GM12878 (cell line): Measurements from ENCODE around the gene RAB31. TPM values are rescaled to one million over a fixed set of nuclear protein-coding genes. Genes with fewer than 3 reads are reported as not detected.

ENCODE experiments used
- ATAC-seq: fragments of 200-7000 bp; cut with Tn5 transposase; 3 replicates; pipeline ENCODE4 v1.9.1; 2020; ENCODE audit warnings: mild to moderate bottlenecking, moderate library complexity
- BruUV-seq: library from RNA; stranded (reverse); fragments of 400-500 nt; replicated peaks from 2 replicates; lab custom pipeline; 2021; lab: Mats Ljungman, UMichigan
- CTCF ChIA-PET: fragments of 300-600 bp; sonication (Branson Sonifier 250); formaldehyde crosslinking; extraction: SDS; loops from one replicate; lab custom pipeline; 2021; ENCODE audit warnings: inconsistent platforms; lab: Yijun Ruan, JAX
- POLR2A ChIA-PET: fragments of 350-600 bp; formaldehyde crosslinking; extraction: SDS; loops from one replicate; lab custom pipeline; 2021; ENCODE audit warnings: inconsistent platforms; lab: Charles Lee
- RAD21 ChIA-PET: fragments of 300-600 bp; sonication (Branson Sonifier 250); formaldehyde crosslinking; loops from one replicate; lab custom pipeline; 2023; ENCODE audit warnings: antibody characterized with exemption; ENCODE audit not compliant: unreplicated experiment; lab: Charles Lee
- SMC1A ChIA-PET: fragments of 300-600 bp; sonication (Branson Sonifier 250); formaldehyde crosslinking; loops from one replicate; lab custom pipeline; 2023; ENCODE audit not compliant: unreplicated experiment, uncharacterized antibody; lab: Charles Lee
- DNase-seq: peaks from one replicate; pipeline ENCODE4 v3.0.0-alpha.2; 2011; ENCODE audit warnings: low read depth, low spot score
- FAIRE-seq: peaks from 3 replicates; lab custom pipeline; 2011; peaks lifted over from hg19 to GRCh38; lab: Jason Lieb, UNC
- H2AFZ ChIP-seq: 2 replicates; pipeline ENCODE4 v1.6.0; 2011; ENCODE audit warnings: low read depth, low read length, control low read depth; ENCODE audit not compliant: control insufficient read depth
- H3K27ac ChIP-seq: 2 replicates; pipeline ENCODE4 v1.5.1; 2011; ENCODE audit warnings: control low read depth; ENCODE audit not compliant: control insufficient read depth, insufficient read depth
- H3K27me3 ChIP-seq, 2 experiments: replicated peaks in 1 of 2; 2 replicates each; pipeline versions ENCODE4 v1.6.0 to v1.6.1; 2011; ENCODE audit warnings: low read length in 1 of 2; ENCODE audit not compliant: control insufficient read depth in 2 of 2, insufficient read depth in 2 of 2
- H3K36me3 ChIP-seq, 2 experiments: 2 replicates each; pipeline ENCODE4 v1.5.1; 2011; ENCODE audit warnings: low read length in 1 of 2; ENCODE audit not compliant: control insufficient read depth in 2 of 2, insufficient read depth in 2 of 2
- H3K4me1 ChIP-seq: 2 replicates; pipeline ENCODE4 v1.6.1; 2011; ENCODE audit warnings: mild to moderate bottlenecking, low read length, moderate library complexity, mixed read lengths; ENCODE audit not compliant: control insufficient read depth, insufficient read depth
- H3K4me2 ChIP-seq: 2 replicates; pipeline ENCODE4 v1.6.0; 2011; ENCODE audit warnings: control low read depth; ENCODE audit not compliant: control insufficient read depth, insufficient read depth
- H3K4me3 ChIP-seq: fragments of 200-600 bp; sonication (generic); 2 replicates; pipeline ENCODE4 v1.5.1; 2016
- H3K79me2 ChIP-seq: 2 replicates; pipeline ENCODE4 v1.6.0; 2011; ENCODE audit warnings: low read length; ENCODE audit not compliant: control insufficient read depth, insufficient read depth
- H3K9ac ChIP-seq: 2 replicates; pipeline ENCODE4 v1.8.0; 2011; ENCODE audit warnings: low read length, control low read depth, mixed read lengths; ENCODE audit not compliant: control insufficient read depth, insufficient read depth
- H3K9me3 ChIP-seq: replicated peaks from 3 replicates; pipeline ENCODE4 v1.5.1; 2011; ENCODE audit warnings: mild to moderate bottlenecking, low read length; ENCODE audit not compliant: control insufficient read depth, insufficient read depth
- H4K20me1 ChIP-seq: 2 replicates; pipeline ENCODE4 v1.6.0; 2011; ENCODE audit not compliant: control insufficient read depth, insufficient read depth
- CREB1 ChIP-seq: IDR thresholded peaks from 2 replicates; pipeline ENCODE4 v1.6.1; 2012; ENCODE audit warnings: low read depth, mild to moderate bottlenecking, inconsistent platforms
- ESRRA ChIP-seq: IDR thresholded peaks from 2 replicates; pipeline ENCODE4 v1.6.1; 2012; ENCODE audit warnings: mild to moderate bottlenecking, low read length, improper control_type of control experiment
- FOXM1 ChIP-seq: IDR thresholded peaks from 2 replicates; pipeline ENCODE4 v1.6.1; 2012; ENCODE audit warnings: low read depth, mild to moderate bottlenecking, inconsistent platforms, low read length, moderate library complexity
- IRF4 ChIP-seq: IDR thresholded peaks from 2 replicates; pipeline ENCODE4 v1.6.1; 2011; ENCODE audit warnings: low read depth, low read length
- SIX5 ChIP-seq: IDR thresholded peaks from 2 replicates; pipeline ENCODE4 v1.6.1; 2011; ENCODE audit warnings: mild to moderate bottlenecking, low read depth, low read length, moderate library complexity; ENCODE audit not compliant: severe bottlenecking
- SMC3 ChIP-seq: IDR thresholded peaks from 2 replicates; pipeline ENCODE4 v1.6.1; 2011; ENCODE audit warnings: low read length, improper control_type of control experiment, borderline replicate concordance
- TAF1 ChIP-seq: IDR thresholded peaks from 2 replicates; pipeline ENCODE4 v1.6.1; 2011; ENCODE audit warnings: mild to moderate bottlenecking, low read depth, low read length, borderline replicate concordance
- TCF12 ChIP-seq: IDR thresholded peaks from 2 replicates; pipeline ENCODE4 v1.6.1; 2011; ENCODE audit warnings: low read depth, mild to moderate bottlenecking, low read length
- YBX1 ChIP-seq: fragments of 450-650 bp; IDR thresholded peaks from 2 replicates; pipeline ENCODE4 v1.6.1; 2016; ENCODE audit warnings: antibody characterized with exemption
- ZBED1 ChIP-seq: IDR thresholded peaks from 2 replicates; pipeline ENCODE4 v1.6.1; 2016; ENCODE audit warnings: borderline replicate concordance
- WGBS: methylation state at CpG from one replicate; pipeline ENCODE4 v1.1.6; 2016; ENCODE audit warnings: low lambda C conversion rate; ENCODE audit not compliant: insufficient replicate concordance, insufficient coverage; ENCODE audit errors: missing lambda C conversion rate; 5-methylcytosine and 5-hydroxymethylcytosine counted together
- in situ Hi-C: fragments of 300-500 bp; cut with MboI; formaldehyde crosslinking; loops from 9 replicates; pipeline ENCODE4 v1.14.3; 2018; ENCODE audit warnings: mixed read lengths
- intact Hi-C: fragments of 100-400 bp; cut with micrococcal nuclease; formaldehyde crosslinking; loops from one replicate; pipeline ENCODE4 v1.14.2; 2022; ENCODE audit not compliant: unreplicated experiment
- polyA plus RNA-seq, 11 experiments: library from polyadenylated mRNA; depleted of rRNA in 4 of 11; unstranded in 6 of 11; stranded (reverse) in 5 of 11; fragments of >200 nt; fragmentation: Nextera tagmentation in 4 of 11; fragmentation: Illumina TruSeq in 1 of 11; extraction: Ambion mirVana in 4 of 11; extraction: Trizol in 1 of 11; gene quantifications; 1 replicate in 1 of 11; 2 replicates in 10 of 11; pipeline versions ENCODE4 v1.2.1 to v1.2.3, GENCODE V29; 2011 to 2016; ENCODE audit warnings: inconsistent platforms in 2 of 11, missing spikeins in 2 of 11, low read depth in 1 of 11
- total RNA-seq, 4 experiments: library from RNA; depleted of rRNA in 3 of 4; stranded (reverse); fragments of >200 nt in 3 of 4; fragmentation: Illumina TruSeq in 1 of 4; extraction: Trizol in 1 of 4; gene quantifications; 2 replicates each; pipeline versions ENCODE4 v1.2.1 to v1.2.3, GENCODE V29; 2013 to 2021
- TF ChIP-seq, protein P1 (sequence below): fragments of 450-650 bp; formaldehyde crosslinking; IDR thresholded peaks from 2 replicates; pipeline ENCODE4 v1.4.0; 2020; ENCODE audit warnings: mild to moderate bottlenecking, moderate library complexity

Gene RAB31
- total and polyA plus RNA-seq, 10 of the 15 experiments (the other 5 are each of a cell fraction or from before 2014, with no cell fraction given): 0.80 to 23.3 (median 12.2) TPM

GRCh38 chr18:9823805-9824473 lies 115.8 kb downstream of the RAB31 start:
- Histone ChIP-seq H3K79me2 (no peaks in the 10 kb centered on the region), H4K20me1 (no peaks in the 10 kb centered on the region), H3K4me2 (no peak overlapping the region), H3K27ac (no peak overlapping the region), H3K9me3 (no peaks in the 10 kb centered on the region), H3K4me3 (no peak overlapping the region), H2AFZ (no peak overlapping the region), H3K27me3 (no peaks in the 10 kb centered on the region), H3K9ac (no peak overlapping the region), H3K36me3 (no peaks in the 10 kb centered on the region), H3K4me1 (no peaks in the 10 kb centered on the region)
- in situ Hi-C loops (no loop called here), intact Hi-C loops (no loop called here)
- RAD21 ChIA-PET: no interaction called here
- 94% methylated on average over 4 of the region's 4 CpGs for WGBS
- BruUV-seq: no TSS peak
- TF ChIP-seq ZBED1: no peak
- no peak for TF ChIP-seq YBX1
- TF ChIP-seq TAF1: no peak
- TF ChIP-seq TCF12: no peak
- TF ChIP-seq ESRRA: no peak
- TF ChIP-seq SMC3: no peak
- no peak for TF ChIP-seq CREB1
- no peak for TF ChIP-seq FOXM1
- TF ChIP-seq SIX5: no peak
- TF ChIP-seq IRF4: no peak
- TF ChIP-seq, protein P1, sequence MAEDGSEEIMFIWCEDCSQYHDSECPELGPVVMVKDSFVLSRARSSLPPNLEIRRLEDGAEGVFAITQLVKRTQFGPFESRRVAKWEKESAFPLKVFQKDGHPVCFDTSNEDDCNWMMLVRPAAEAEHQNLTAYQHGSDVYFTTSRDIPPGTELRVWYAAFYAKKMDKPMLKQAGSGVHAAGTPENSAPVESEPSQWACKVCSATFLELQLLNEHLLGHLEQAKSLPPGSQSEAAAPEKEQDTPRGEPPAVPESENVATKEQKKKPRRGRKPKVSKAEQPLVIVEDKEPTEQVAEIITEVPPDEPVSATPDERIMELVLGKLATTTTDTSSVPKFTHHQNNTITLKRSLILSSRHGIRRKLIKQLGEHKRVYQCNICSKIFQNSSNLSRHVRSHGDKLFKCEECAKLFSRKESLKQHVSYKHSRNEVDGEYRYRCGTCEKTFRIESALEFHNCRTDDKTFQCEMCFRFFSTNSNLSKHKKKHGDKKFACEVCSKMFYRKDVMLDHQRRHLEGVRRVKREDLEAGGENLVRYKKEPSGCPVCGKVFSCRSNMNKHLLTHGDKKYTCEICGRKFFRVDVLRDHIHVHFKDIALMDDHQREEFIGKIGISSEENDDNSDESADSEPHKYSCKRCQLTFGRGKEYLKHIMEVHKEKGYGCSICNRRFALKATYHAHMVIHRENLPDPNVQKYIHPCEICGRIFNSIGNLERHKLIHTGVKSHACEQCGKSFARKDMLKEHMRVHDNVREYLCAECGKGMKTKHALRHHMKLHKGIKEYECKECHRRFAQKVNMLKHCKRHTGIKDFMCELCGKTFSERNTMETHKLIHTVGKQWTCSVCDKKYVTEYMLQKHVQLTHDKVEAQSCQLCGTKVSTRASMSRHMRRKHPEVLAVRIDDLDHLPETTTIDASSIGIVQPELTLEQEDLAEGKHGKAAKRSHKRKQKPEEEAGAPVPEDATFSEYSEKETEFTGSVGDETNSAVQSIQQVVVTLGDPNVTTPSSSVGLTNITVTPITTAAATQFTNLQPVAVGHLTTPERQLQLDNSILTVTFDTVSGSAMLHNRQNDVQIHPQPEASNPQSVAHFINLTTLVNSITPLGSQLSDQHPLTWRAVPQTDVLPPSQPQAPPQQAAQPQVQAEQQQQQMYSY (CRISPR knock-in tag): no peak
- POLR2A ChIA-PET: no interaction called here
- DNase-seq (no peak), ATAC-seq (no peak), FAIRE-seq (peak; percentile 86)
- SMC1A ChIA-PET: interaction anchor here (0.6 kb wide), 1 partner anchor 117 kb away, joined by 3 read pairs; no protein-coding TSS in a partner anchor
- CTCF ChIA-PET: no interaction called here
